Measurements from ENCODE around the gene CYP2W1.
"Not testable (repeated sequence)": the region's sequence is repeated elsewhere in the genome, so short reads cannot be mapped to it uniquely, and the experiment has no call there.

The CYP2W1 gene

GRCh38 chr7:1029637-1030443 is 46.9 kb downstream of the CYP2W1 start:
- no peak for DNase-seq

GRCh38 chr7:1030444-1031070 is 47.6 kb downstream of the CYP2W1 start:
- DNase-seq, result no peak

GRCh38 chr7:1031716-1032455 is 48.9 kb downstream of the CYP2W1 start:
- no peak for DNase-seq

- DNase-seq, result no peak
Measured at GRCh38 chr7:1032536-1033181, 49.7 kb downstream of the CYP2W1 start.

- DNase-seq, result no peak
Measured at GRCh38 chr7:1033546-1034145, 50.7 kb downstream of the CYP2W1 start.

- not testable (repeated sequence) for DNase-seq
Measured at GRCh38 chr7:1034769-1035168, 51.8 kb downstream of the CYP2W1 start.

- DNase-seq, result not testable (repeated sequence)
Measured at GRCh38 chr7:1036164-1036928, 53.4 kb downstream of the CYP2W1 start.

Data from fibroblast of skin of right biceps (primary cell).